Caco-2 (cell line): ENCODE data around the gene IGSF9B. TPM values are rescaled to one million over a fixed set of nuclear protein-coding genes. Genes with fewer than 3 reads are reported as not detected.

Experiments
- BruUV-seq: library from RNA; stranded (reverse); fragments of 400-500 nt; replicated peaks from 2 replicates; lab custom pipeline; 2021; lab: Mats Ljungman, UMichigan
- CTCF ChIA-PET: fragments of 300-600 bp; sonication (Branson Sonifier 250); formaldehyde crosslinking; loops from one replicate; lab custom pipeline; 2022; ENCODE audit warnings: antibody characterized with exemption; lab: Charles Lee
- POLR2A ChIA-PET: fragments of 300-600 bp; sonication (Branson Sonifier 250); formaldehyde crosslinking; loops from one replicate; lab custom pipeline; 2022; ENCODE audit warnings: antibody characterized with exemption; lab: Charles Lee
- DNase-seq, 2 experiments: peaks; one replicate each; pipeline versions ENCODE4 v3.0.0 to v3.0.0-alpha.2; 2020 to 2022
- H3K27me3 ChIP-seq: replicated peaks from 2 replicates; pipeline ENCODE4 v1.6.0; 2011; ENCODE audit warnings: low read length; ENCODE audit not compliant: control insufficient read depth, insufficient read depth
- H3K36me3 ChIP-seq: 2 replicates; pipeline ENCODE4 v1.5.1; 2011; ENCODE audit warnings: low read length; ENCODE audit not compliant: control insufficient read depth, insufficient read depth
- H3K4me1 ChIP-seq: fragments of 250-450 bp; sonication (Bioruptor Pico); 2 replicates; pipeline ENCODE4 v1.5.1; 2020; ENCODE audit warnings: mild to moderate bottlenecking
- H3K4me3 ChIP-seq: 2 replicates; pipeline ENCODE4 v1.5.1; 2011; ENCODE audit warnings: low read depth, mild to moderate bottlenecking, control low read depth, low read length
- H3K9me3 ChIP-seq: fragments of 250-450 bp; sonication (Bioruptor Pico); 2 replicates; pipeline ENCODE4 v1.5.1; 2020; ENCODE audit warnings: mild to moderate bottlenecking, moderate library complexity
- H3K27ac Mint-ChIP-seq: one replicate; pipeline ENCODE4 v1.8.0; 2022; ENCODE audit warnings: mixed read lengths; ENCODE audit not compliant: unreplicated experiment
- H3K27me3 Mint-ChIP-seq: one replicate; pipeline ENCODE4 v1.8.0; 2022; ENCODE audit warnings: mixed read lengths; ENCODE audit not compliant: insufficient read depth, unreplicated experiment
- H3K36me3 Mint-ChIP-seq: one replicate; pipeline ENCODE4 v1.8.0; 2022; ENCODE audit warnings: mild to moderate bottlenecking, mixed read lengths; ENCODE audit not compliant: insufficient read depth, unreplicated experiment
- H3K4me1 Mint-ChIP-seq: one replicate; pipeline ENCODE4 v1.8.0; 2022; ENCODE audit warnings: low read depth, mixed read lengths; ENCODE audit not compliant: unreplicated experiment
- H3K4me3 Mint-ChIP-seq: one replicate; pipeline ENCODE4 v1.8.0; 2022; ENCODE audit warnings: mild to moderate bottlenecking, moderate library complexity, mixed read lengths; ENCODE audit not compliant: unreplicated experiment
- H3K9me3 Mint-ChIP-seq: one replicate; pipeline ENCODE4 v1.8.0; 2022; ENCODE audit warnings: mixed read lengths; ENCODE audit not compliant: unreplicated experiment
- CTCF ChIP-seq, 2 experiments: fragments of 200-600 bp in 1 of 2; IDR thresholded peaks; 1 replicate in 1 of 2; 2 replicates in 1 of 2; pipeline versions ENCODE4 v1.5.1 to v1.8.0; 2011 to 2022; ENCODE audit warnings: antibody characterized with exemption in 1 of 2, control low read depth in 1 of 2, inconsistent platforms in 1 of 2, low read depth in 1 of 2, low read length in 1 of 2, mild to moderate bottlenecking in 1 of 2, moderate library complexity in 1 of 2; ENCODE audit not compliant: insufficient read depth in 1 of 2, severe bottlenecking in 1 of 2, unreplicated experiment in 1 of 2
- intact Hi-C: fragments of 100-400 bp; cut with micrococcal nuclease; formaldehyde crosslinking; loops from one replicate; pipeline ENCODE4 v1.10.0; 2022; ENCODE audit not compliant: unreplicated experiment
- total RNA-seq: library from RNA; stranded (reverse); gene quantifications from 2 replicates; pipeline ENCODE4 v1.2.3, GENCODE V29; 2022

The IGSF9B gene
- total RNA-seq, 1 experiment from 2014 or later, result 4.2 TPM

- peak overlapping the region; percentile 19 for H3K27ac Mint-ChIP-seq
- no peaks in the 10 kb centered on the region for H3K36me3 ChIP-seq
- no peaks in the 10 kb centered on the region for H3K4me1 Mint-ChIP-seq
- TF ChIP-seq CTCF (IDR thresholded peaks at IDR 0.05; ENCODE audit: insufficient read depth in 1 of 2, low read depth in 1 of 2, low read length in 1 of 2, severe bottlenecking in 1 of 2, unreplicated experiment in 1 of 2), result no peak
- DNase-seq, result peak in 1 of 2 experiments; percentile 56
- BruUV-seq, result no TSS peak
- no peaks in the 10 kb centered on the region for H3K9me3 Mint-ChIP-seq
- H3K4me1 ChIP-seq, result 0 out of 2 replicates have a peak, but pooled peaks cover 3% of the 10 kb centered on the region
- no peaks in the 10 kb centered on the region for H3K27me3 ChIP-seq
- H3K36me3 Mint-ChIP-seq, result no peaks in the 10 kb centered on the region
- no peak overlapping the region for H3K4me3 Mint-ChIP-seq
- intact Hi-C loops, result no loop called here
- ChIA-PET POLR2A (no interaction called here), CTCF (no interaction called here)
- H3K4me3 ChIP-seq, result no peak overlapping the region
- peaks cover 16% of the 10 kb centered on the region for H3K27me3 Mint-ChIP-seq
- H3K9me3 ChIP-seq, result no peaks in the 10 kb centered on the region
Measured at GRCh38 chr11:133895061-133895479, 61.7 kb downstream of the IGSF9B start.

GRCh38 chr11:133893381-133893780 is 63.4 kb downstream of the IGSF9B start:
- H3K27me3 ChIP-seq, result no peaks in the 10 kb centered on the region
- DNase-seq, result peak in 1 of 2 experiments; percentile 31
- BruUV-seq, result no TSS peak
- Mint-ChIP-seq H3K9me3 (no peaks in the 10 kb centered on the region), H3K27me3 (peaks cover 18% of the 10 kb centered on the region), H3K4me3 (no peak overlapping the region), H3K27ac (no peak overlapping the region), H3K4me1 (no peaks in the 10 kb centered on the region), H3K36me3 (no peaks in the 10 kb centered on the region)
- no peak for TF ChIP-seq CTCF (IDR thresholded peaks at IDR 0.05; ENCODE audit: insufficient read depth in 1 of 2, low read depth in 1 of 2, low read length in 1 of 2, severe bottlenecking in 1 of 2, unreplicated experiment in 1 of 2)
- H3K36me3 ChIP-seq, result no peaks in the 10 kb centered on the region
- no peaks in the 10 kb centered on the region for H3K9me3 ChIP-seq
- ChIA-PET CTCF (no interaction called here), POLR2A (no interaction called here)
- no peak overlapping the region for H3K4me3 ChIP-seq
- intact Hi-C loops, result no loop called here
- 0 out of 2 replicates have a peak, but pooled peaks cover 3% of the 10 kb centered on the region for H3K4me1 ChIP-seq

- no peak overlapping the region for H3K4me3 ChIP-seq
- POLR2A ChIA-PET, result no interaction called here
- BruUV-seq, result no TSS peak
- 0 out of 2 replicates have a peak, but pooled peaks cover 3% of the 10 kb centered on the region for H3K4me1 ChIP-seq
- no peaks in the 10 kb centered on the region for H3K4me1 Mint-ChIP-seq
- H3K27me3 Mint-ChIP-seq, result peaks cover 19% of the 10 kb centered on the region
- CTCF ChIA-PET, result no interaction called here
- no peaks in the 10 kb centered on the region for H3K36me3 Mint-ChIP-seq
- H3K36me3 ChIP-seq, result no peaks in the 10 kb centered on the region
- no peaks in the 10 kb centered on the region for H3K9me3 Mint-ChIP-seq
- peak in 1 of 2 experiments; percentile 34 for DNase-seq
- no peak overlapping the region for H3K4me3 Mint-ChIP-seq
- TF ChIP-seq CTCF (IDR thresholded peaks at IDR 0.05; ENCODE audit: insufficient read depth in 1 of 2, low read depth in 1 of 2, low read length in 1 of 2, severe bottlenecking in 1 of 2, unreplicated experiment in 1 of 2), result no peak
- no peaks in the 10 kb centered on the region for H3K27me3 ChIP-seq
- intact Hi-C loops, result no loop called here
- no peaks in the 10 kb centered on the region for H3K9me3 ChIP-seq
- no peak overlapping the region for H3K27ac Mint-ChIP-seq
Measured at GRCh38 chr11:133892584-133893380, 64.0 kb downstream of the IGSF9B start.
